Muscle layer of duodenum (tissue), 2 donors: ENCODE measurements around the gene TBRG4.

Source experiments
- H3K27ac ChIP-seq: one replicate; pipeline ENCODE4 v1.7.0; 2013; ENCODE audit warnings: mild to moderate bottlenecking, low read length
- H3K27me3 ChIP-seq: one replicate; pipeline ENCODE4 v1.7.0; 2013; ENCODE audit warnings: low read depth, mild to moderate bottlenecking, control low read depth, low read length
- H3K36me3 ChIP-seq, 2 donors: one replicate each; pipeline ENCODE4 v1.7.0; 2013; ENCODE audit warnings: low read length in 2 of 2, control low read depth in 1 of 2, mild to moderate bottlenecking in 1 of 2; ENCODE audit not compliant: insufficient read depth in 2 of 2, control insufficient read depth in 1 of 2
- H3K4me1 ChIP-seq, 2 donors: one replicate each; pipeline ENCODE4 v1.7.0; 2013; ENCODE audit warnings: low read length in 2 of 2, mild to moderate bottlenecking in 2 of 2, control low read depth in 1 of 2, moderate library complexity in 1 of 2; ENCODE audit not compliant: insufficient read depth in 2 of 2, control insufficient read depth in 1 of 2
- H3K4me3 ChIP-seq, 2 donors: one replicate each; pipeline ENCODE4 v1.7.0; 2013; ENCODE audit warnings: low read length in 2 of 2, low read depth in 1 of 2, mild to moderate bottlenecking in 1 of 2
- H3K9me3 ChIP-seq, 2 donors: one replicate each; pipeline ENCODE4 v1.7.0; 2013; ENCODE audit warnings: low read length in 2 of 2, control low read depth in 1 of 2, mild to moderate bottlenecking in 1 of 2; ENCODE audit not compliant: control insufficient read depth in 1 of 2
- donor health status: healthy.

TBRG4 gene

DNA sequence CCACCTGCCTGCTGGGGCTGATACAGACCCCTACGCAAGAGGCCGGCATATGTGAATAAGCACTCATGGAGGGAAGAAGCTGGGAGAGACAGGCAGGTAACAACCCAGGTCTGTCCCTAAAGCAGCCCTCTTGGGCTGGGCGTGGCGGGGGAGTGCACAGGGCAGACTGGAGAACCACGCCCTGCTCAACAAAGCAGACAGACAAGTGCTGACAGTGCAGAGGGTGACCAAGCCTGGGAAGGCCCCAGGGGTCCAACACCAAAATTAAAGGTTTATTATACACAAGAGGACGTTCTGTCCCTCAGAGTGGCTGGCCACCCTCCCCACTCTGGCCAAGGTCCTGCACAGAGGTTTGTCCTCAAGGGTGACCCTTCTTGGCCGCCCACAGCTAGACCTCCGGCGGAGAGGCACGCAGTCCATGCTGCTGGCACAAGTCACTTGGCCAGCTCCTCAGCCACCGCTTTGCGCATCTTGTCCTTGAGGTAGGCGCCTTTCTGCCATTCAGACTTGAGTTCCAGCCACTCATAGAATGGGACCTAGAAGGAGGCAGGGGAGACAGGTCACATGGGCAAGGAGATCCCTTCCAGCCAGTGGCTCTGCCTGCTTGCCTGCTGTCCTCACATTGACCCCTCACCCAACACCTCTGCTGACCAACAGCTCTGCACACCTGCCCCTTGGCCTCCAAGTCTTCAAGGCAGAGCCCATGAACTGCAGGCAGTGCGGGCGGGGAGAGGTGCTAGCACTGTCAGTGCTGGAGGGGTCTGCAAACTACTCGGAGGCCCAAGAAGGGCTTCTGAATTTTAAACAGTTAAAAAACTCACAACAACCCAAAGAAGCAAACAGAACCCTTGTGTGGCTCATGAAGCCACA is 11.4 kb downstream of the TBRG4 start:
- H3K36me3 ChIP-seq = peaks cover 63 to 64% of the 10 kb centered on the region in 2 donors
- no peaks in the 10 kb centered on the region for H3K9me3 ChIP-seq
- no peaks in the 10 kb centered on the region for H3K27me3 ChIP-seq
- no peak overlapping the region for H3K27ac ChIP-seq
- H3K4me3 ChIP-seq = no peak overlapping the region
- H3K4me1 ChIP-seq = no peaks in the 10 kb centered on the region

DNA sequence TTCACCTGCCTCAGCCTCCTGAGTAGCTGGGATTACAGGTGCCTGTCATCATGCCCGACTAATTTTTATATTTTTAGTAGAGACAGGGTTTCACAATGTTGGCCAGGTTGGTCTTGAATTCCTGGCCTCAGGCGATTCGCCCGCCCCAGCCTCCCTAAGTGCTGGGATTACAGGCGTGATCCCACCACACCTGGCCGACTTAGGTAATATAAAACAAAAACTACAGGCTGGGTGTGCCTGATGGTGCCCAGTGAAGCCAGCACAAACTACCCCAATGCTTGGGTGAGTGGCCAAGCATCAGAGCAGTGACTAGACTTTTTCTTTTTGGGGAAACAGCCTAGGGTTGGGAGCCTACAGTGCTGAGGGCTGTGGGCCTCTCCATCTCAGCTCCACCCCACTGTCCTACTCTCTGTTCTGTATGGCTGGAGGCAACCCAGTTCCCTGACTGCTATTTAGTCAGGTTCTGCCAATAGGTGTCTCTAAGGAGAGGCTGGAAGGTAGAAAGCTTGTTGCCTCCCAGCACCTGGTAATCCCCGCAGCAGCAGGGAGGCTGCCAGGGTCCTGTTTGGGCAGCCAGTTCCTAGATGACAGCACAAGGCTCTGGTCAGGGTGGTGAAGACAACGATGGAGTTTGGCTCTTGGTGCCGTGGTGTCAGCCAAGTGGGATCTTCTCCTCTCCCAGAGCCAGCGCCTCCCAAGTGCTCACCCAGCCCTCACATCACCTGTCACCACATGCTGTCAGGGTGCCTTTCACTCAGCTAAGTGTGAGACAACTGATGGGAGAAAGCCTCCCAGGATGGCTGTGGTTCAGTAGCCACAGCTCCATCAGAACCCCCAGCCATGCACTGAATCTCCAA is 12.3 kb downstream of the TBRG4 start:
- H3K4me1 ChIP-seq = no peaks in the 10 kb centered on the region
- H3K4me3 ChIP-seq = no peak overlapping the region
- H3K27ac ChIP-seq = no peak overlapping the region
- peaks cover 53 to 55% of the 10 kb centered on the region in 2 donors for H3K36me3 ChIP-seq
- no peaks in the 10 kb centered on the region for H3K9me3 ChIP-seq
- H3K27me3 ChIP-seq = no peaks in the 10 kb centered on the region

- H3K4me3 ChIP-seq = no peak overlapping the region
- peaks cover 0 to under 1% of the 10 kb centered on the region in 2 donors for H3K36me3 ChIP-seq
- no peak overlapping the region for H3K27ac ChIP-seq
- peaks cover 0 to 9% of the 10 kb centered on the region in 2 donors for H3K4me1 ChIP-seq
- H3K9me3 ChIP-seq = no peaks in the 10 kb centered on the region
- no peaks in the 10 kb centered on the region for H3K27me3 ChIP-seq
Measured at GRCh38 chr7:45092931-45093235, 18.6 kb downstream of the TBRG4 start.

GRCh38 chr7:45092100-45092930 is 19.2 kb downstream of the TBRG4 start:
- H3K4me1 ChIP-seq = peaks cover 0 to 13% of the 10 kb centered on the region in 2 donors
- H3K27me3 ChIP-seq = no peaks in the 10 kb centered on the region
- no peak overlapping the region for H3K4me3 ChIP-seq
- no peak overlapping the region for H3K27ac ChIP-seq
- no peaks in the 10 kb centered on the region for H3K9me3 ChIP-seq
- no peaks in the 10 kb centered on the region for H3K36me3 ChIP-seq

- H3K27ac ChIP-seq = no peak overlapping the region
Measured at GRCh38 chr7:45089341-45089891, 22.1 kb downstream of the TBRG4 start.

DNA sequence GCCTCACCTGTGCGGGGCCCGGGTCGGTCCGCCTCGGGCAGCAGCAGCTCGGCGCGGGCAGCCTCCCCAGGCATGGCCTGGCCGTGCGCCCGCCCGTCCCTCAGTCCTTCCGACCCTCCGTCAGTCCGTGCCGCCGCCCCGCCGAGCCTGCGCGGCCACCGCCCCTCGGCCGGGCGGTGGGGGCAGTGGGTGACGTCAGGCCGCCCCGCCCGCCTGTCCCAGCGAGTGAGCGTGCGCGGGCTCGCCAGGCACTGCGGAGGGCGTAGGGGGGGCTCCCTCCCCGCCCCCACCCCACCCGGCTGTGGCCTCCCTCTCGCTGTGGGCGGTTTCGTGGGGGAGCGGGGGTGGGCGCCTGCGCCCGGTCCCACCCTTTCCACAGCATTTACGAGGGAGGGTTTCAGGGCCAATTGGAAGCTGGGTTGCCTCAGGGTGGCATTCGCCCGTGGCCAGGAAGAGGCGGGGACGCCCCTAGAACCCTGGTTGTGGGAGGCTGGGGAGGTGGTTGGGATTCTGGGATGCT is 22.6 kb downstream of the TBRG4 start, which contains the start of gene NACAD:
TSS of gene NACAD (minus strand) at position 149 of the 520 bp plus-strand sequence. CDS start at position 74, 75 bp downstream.
- peaks cover 0 to 5% of the 10 kb centered on the region in 2 donors for H3K36me3 ChIP-seq
- H3K4me1 ChIP-seq = peaks cover 0 to 17% of the 10 kb centered on the region in 2 donors
- H3K27me3 ChIP-seq = no peaks in the 10 kb centered on the region
- H3K9me3 ChIP-seq = no peaks in the 10 kb centered on the region
- H3K27ac ChIP-seq = no peak within 1 kb of the TSS
- peak within 1 kb of the TSS; percentile 56 to 70 for H3K4me3 ChIP-seq

More at GRCh38 chr7:45089341-45089891, 22.1 kb downstream of the TBRG4 start:
- H3K27me3 ChIP-seq = no peaks in the 10 kb centered on the region
- peak overlapping the region; percentile 56 to 70 for H3K4me3 ChIP-seq
- H3K36me3 ChIP-seq = peaks cover 0 to 4% of the 10 kb centered on the region in 2 donors
- no peaks in the 10 kb centered on the region for H3K9me3 ChIP-seq
- H3K4me1 ChIP-seq = peaks cover 0 to 17% of the 10 kb centered on the region in 2 donors

- H3K36me3 ChIP-seq = peaks cover 0 to 5% of the 10 kb centered on the region in 2 donors
- H3K4me1 ChIP-seq = peaks cover 0 to 17% of the 10 kb centered on the region in 2 donors
- no peak overlapping the region for H3K27ac ChIP-seq
- H3K27me3 ChIP-seq = no peaks in the 10 kb centered on the region
- H3K9me3 ChIP-seq = no peaks in the 10 kb centered on the region
- H3K4me3 ChIP-seq = peak overlapping the region in 1 of 2 donors; percentile 70
Measured at GRCh38 chr7:45088146-45088701, 23.3 kb downstream of the TBRG4 start.

DNA sequence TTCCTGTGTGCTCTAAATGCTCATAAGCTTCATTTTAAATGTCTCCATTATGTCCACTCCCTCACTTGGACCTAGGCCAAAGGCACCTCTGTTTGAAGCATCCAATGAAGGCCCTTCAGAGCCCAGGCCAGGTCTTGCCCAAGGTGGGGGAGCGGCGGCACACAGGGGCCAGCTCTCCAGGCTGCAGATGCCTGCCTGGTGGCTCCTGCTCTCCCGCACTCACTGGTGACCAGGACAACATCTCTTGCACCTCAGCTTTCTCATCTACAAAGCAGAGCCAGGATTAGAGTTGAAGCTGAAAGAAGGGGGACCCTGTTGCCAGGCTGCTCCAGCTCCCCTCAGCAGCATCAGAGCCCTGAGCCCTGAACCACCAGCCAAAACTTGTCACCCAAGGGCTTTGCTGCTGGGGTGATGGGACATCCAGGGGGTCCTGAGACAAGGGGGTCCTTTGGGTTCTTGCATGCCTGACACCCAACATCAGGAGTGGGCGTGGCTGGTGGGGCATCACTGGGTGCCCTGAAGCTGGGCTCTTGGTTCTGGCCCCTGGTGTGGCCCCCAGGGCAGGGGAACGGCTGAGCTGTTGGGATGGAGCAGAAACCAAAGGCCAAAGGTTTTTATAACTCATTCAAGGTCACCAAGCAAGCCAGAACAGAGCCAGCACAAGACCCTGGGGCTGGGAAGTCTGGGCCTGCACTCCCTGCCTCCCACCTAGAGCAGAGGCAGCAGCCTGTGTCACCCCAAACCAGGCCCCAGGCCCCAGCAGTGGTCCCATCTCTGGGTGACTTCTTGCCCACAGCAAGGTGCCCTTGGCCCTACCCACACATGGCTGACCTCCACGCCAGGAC is 24.0 kb downstream of the TBRG4 start:
- Histone ChIP-seq H3K4me1 (peaks cover 0 to 17% of the 10 kb centered on the region in 2 donors), H3K27me3 (no peaks in the 10 kb centered on the region), H3K4me3 (peak overlapping the region in 1 of 2 donors; percentile 70), H3K9me3 (no peaks in the 10 kb centered on the region), H3K27ac (no peak overlapping the region), H3K36me3 (peaks cover 0 to 5% of the 10 kb centered on the region in 2 donors)

- no peak overlapping the region for H3K27ac ChIP-seq
- H3K27me3 ChIP-seq = no peaks in the 10 kb centered on the region
- H3K4me3 ChIP-seq = no peak overlapping the region
- H3K9me3 ChIP-seq = no peaks in the 10 kb centered on the region
- H3K4me1 ChIP-seq = peaks cover 0 to 17% of the 10 kb centered on the region in 2 donors
- peaks cover 0 to 5% of the 10 kb centered on the region in 2 donors for H3K36me3 ChIP-seq
Measured at GRCh38 chr7:45086331-45087065, 25.0 kb downstream of the TBRG4 start.
